Osteocyte (in vitro differentiated cells): ENCODE measurements around the gene FAM120B. TPM values are rescaled to one million over a fixed set of nuclear protein-coding genes. Genes with fewer than 3 reads are reported as not detected.
"Not testable (repeated sequence)": the region's sequence is repeated elsewhere in the genome, so short reads cannot be mapped to it uniquely, and the experiment has no call there.

Experiments used
- DNase-seq: peaks from one replicate; pipeline ENCODE4 v3.0.0; 2021; ENCODE audit warnings: mixed read lengths; ENCODE audit not compliant: unreplicated experiment; ENCODE audit errors: extremely low spot score
- H3K27ac Mint-ChIP-seq: one replicate; pipeline ENCODE4 v1.8.0; 2021; ENCODE audit warnings: mild to moderate bottlenecking, mixed read lengths; ENCODE audit not compliant: unreplicated experiment
- H3K27me3 Mint-ChIP-seq: one replicate; pipeline ENCODE4 v1.8.0; 2021; ENCODE audit warnings: mixed read lengths; ENCODE audit not compliant: unreplicated experiment
- H3K36me3 Mint-ChIP-seq: one replicate; pipeline ENCODE4 v1.8.0; 2021; ENCODE audit warnings: mixed read lengths; ENCODE audit not compliant: unreplicated experiment
- H3K4me1 Mint-ChIP-seq: one replicate; pipeline ENCODE4 v1.8.0; 2021; ENCODE audit warnings: mixed read lengths; ENCODE audit not compliant: unreplicated experiment
- H3K4me3 Mint-ChIP-seq: one replicate; pipeline ENCODE4 v1.8.0; 2021; ENCODE audit warnings: mild to moderate bottlenecking, moderate library complexity, mixed read lengths; ENCODE audit not compliant: unreplicated experiment
- H3K9me3 Mint-ChIP-seq: one replicate; pipeline ENCODE4 v1.8.0; 2021; ENCODE audit warnings: mixed read lengths; ENCODE audit not compliant: unreplicated experiment
- CTCF ChIP-seq: fragments of 200-600 bp; sonication (generic); IDR thresholded peaks from 2 replicates; pipeline ENCODE4 v1.5.0; 2021; ENCODE audit warnings: antibody characterized with exemption, mild to moderate bottlenecking, moderate library complexity
- total RNA-seq: library from RNA; stranded (reverse); gene quantifications from 2 replicates; pipeline ENCODE4 v1.2.1, GENCODE V29; 2021

Gene FAM120B
- total RNA-seq, 1 donor from 2014 or later, result 36.9 TPM

GRCh38 chr6:170407932-170408331 lies 101.4 kb downstream of the FAM120B start:
- Mint-ChIP-seq H3K4me3 (no peak overlapping the region), H3K27ac (no peak overlapping the region), H3K4me1 (peaks cover 28% of the 10 kb centered on the region), H3K36me3 (peaks cover 42% of the 10 kb centered on the region), H3K27me3 (no peaks in the 10 kb centered on the region), H3K9me3 (peaks cover 22% of the 10 kb centered on the region)
- DNase-seq, result no peak
- TF ChIP-seq CTCF, result no peak

- H3K36me3 Mint-ChIP-seq, result peaks cover 37% of the 10 kb centered on the region
- not testable (repeated sequence) for H3K27ac Mint-ChIP-seq
- peaks cover 36% of the 10 kb centered on the region for H3K9me3 Mint-ChIP-seq
Observed at GRCh38 chr6:170409746-170410145, 103.2 kb downstream of the FAM120B start.

GRCh38 chr6:170410241-170410640 lies 103.7 kb downstream of the FAM120B start:
- Mint-ChIP-seq H3K36me3 (peaks cover 32% of the 10 kb centered on the region), H3K4me3 (no peak overlapping the region), H3K4me1 (peaks cover 12% of the 10 kb centered on the region), H3K27ac (no peak overlapping the region), H3K27me3 (no peaks in the 10 kb centered on the region), H3K9me3 (peaks cover 36% of the 10 kb centered on the region)
- TF ChIP-seq CTCF, result no peak
- no peak for DNase-seq

More at GRCh38 chr6:170409746-170410145, 103.2 kb downstream of the FAM120B start:
- H3K27me3 Mint-ChIP-seq, DNase-seq, H3K4me3 Mint-ChIP-seq: not testable (repeated sequence)
- H3K4me1 Mint-ChIP-seq, result peaks cover 17% of the 10 kb centered on the region

- DNase-seq, result no peak
- Mint-ChIP-seq H3K4me1 (no peaks in the 10 kb centered on the region), H3K9me3 (peaks cover 30% of the 10 kb centered on the region), H3K4me3 (no peak overlapping the region), H3K36me3 (peaks cover 2% of the 10 kb centered on the region), H3K27me3 (peaks cover 2% of the 10 kb centered on the region), H3K27ac (no peak overlapping the region)
- TF ChIP-seq CTCF, result no peak
Observed at GRCh38 chr6:170415318-170415717, 108.8 kb downstream of the FAM120B start.

GRCh38 chr6:170416303-170416702 lies 109.7 kb downstream of the FAM120B start:
- H3K27ac Mint-ChIP-seq, result no peak overlapping the region
- H3K4me3 Mint-ChIP-seq, result no peak overlapping the region

More at GRCh38 chr6:170416303-170416702, 109.7 kb downstream of the FAM120B start:
- H3K36me3 Mint-ChIP-seq, result peaks cover 2% of the 10 kb centered on the region
- no peak for TF ChIP-seq CTCF
- peaks cover 2% of the 10 kb centered on the region for H3K27me3 Mint-ChIP-seq
- H3K9me3 Mint-ChIP-seq, result peaks cover 21% of the 10 kb centered on the region
- no peaks in the 10 kb centered on the region for H3K4me1 Mint-ChIP-seq
- no peak for DNase-seq
